HPDE6-E6E7 (cell line): ENCODE results near the gene TLCD1.

Source experiments
- DNase-seq: peaks from one replicate; pipeline ENCODE4 v3.0.0; 2011; ENCODE audit warnings: missing footprints; ENCODE audit errors: extremely low spot score

Gene TLCD1, protein sequence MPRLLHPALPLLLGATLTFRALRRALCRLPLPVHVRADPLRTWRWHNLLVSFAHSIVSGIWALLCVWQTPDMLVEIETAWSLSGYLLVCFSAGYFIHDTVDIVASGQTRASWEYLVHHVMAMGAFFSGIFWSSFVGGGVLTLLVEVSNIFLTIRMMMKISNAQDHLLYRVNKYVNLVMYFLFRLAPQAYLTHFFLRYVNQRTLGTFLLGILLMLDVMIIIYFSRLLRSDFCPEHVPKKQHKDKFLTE

GRCh38 chr17:28726226-28726626 lies at the start of gene TLCD1:
TSS of gene TLCD1 (minus strand) at chr17:28726233. CDS start at chr17:28726097, 136 bp downstream.
- no peak for DNase-seq

DNA sequence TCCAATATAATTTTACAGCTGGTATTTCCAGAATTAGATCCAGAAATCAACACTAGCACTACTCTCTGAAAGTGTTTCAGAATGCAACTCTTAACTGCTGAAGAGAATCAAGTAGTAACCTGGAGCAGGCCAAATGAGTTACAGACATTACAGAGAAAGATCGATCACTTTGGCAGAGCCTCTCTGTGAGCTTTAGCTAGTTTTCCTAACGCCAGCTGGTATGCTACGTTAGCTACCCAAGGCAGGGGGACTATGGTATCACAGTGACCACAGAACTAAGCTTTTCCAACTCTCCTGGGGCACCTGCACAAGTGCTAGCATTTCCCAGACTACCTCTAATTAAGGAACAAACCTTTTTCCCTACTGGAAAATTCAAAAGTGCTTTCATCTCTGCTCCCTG lies 48.2 kb upstream of the TLCD1 start:
- DNase-seq: no peak

DNA sequence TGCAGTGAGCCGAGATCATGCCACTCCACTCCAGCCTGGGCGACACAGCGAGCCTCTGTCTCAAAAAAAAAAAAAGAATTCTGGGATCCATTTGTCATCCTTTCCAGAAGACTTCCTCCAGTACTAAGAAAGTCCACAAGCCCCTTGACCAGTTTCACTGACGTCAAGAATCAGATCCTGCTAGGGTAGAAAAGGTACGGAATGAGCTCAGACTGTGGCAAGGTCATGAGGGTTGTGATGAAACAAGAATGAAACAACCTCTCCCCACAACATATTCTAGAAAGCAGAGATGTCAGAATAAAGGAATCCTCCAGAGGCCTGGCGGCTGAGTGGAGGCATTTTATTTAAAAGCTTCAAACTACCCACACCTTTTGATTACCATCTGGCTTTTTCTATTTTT lies 47.7 kb upstream of the TLCD1 start:
- DNase-seq: no peak

DNA sequence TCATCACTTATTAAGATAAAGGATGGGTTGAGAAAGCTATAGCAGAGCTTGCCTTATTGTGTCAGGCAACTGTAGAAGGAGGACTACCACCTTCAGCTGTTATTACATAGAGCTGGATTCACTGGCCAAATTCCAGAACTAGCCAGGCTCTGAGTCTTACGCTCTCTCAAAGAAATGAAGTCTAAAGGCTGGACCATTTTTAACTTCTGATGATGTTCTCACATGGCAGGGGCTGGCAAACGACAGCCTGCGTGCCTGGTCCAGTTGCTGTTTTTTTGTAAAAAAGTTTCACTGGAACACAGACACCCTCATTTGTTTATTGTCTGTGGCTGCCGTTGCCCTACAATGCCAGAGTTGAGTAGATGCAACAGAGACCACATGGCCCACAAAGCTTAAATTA lies 39.0 kb upstream of the TLCD1 start:
- no peak for DNase-seq

DNA sequence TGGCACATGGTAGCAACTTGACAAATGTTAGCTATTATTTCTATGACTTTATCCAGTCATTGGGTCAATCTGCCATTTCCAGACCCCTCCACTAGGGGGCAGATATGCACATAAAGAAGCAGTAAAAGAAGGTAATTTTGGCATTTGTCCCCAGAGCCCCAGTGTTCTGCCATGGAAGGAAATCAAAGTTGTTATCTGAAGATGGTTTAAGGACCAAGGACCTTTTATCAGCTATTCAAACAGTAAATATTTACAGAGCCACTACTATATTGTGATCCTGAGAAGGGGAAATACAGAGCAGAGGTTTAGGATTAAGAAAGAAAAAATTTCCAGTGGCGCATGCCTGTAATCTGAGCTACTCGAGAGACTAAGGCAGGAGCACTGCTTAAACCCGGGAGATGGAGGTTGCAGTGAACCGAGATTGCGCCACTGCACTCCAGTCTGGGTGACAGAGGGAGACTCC lies 37.8 kb upstream of the TLCD1 start:
- DNase-seq: no peak

- no peak for DNase-seq
These were observed 37.2 kb upstream of the TLCD1 start for GRCh38 chr17:28763137-28763799.

GRCh38 chr17:28760601-28761562 lies 34.8 kb upstream of the TLCD1 start:
- DNase-seq: no peak

- DNase-seq: no peak
These were observed 33.3 kb upstream of the TLCD1 start for GRCh38 chr17:28759256-28759865.

DNA sequence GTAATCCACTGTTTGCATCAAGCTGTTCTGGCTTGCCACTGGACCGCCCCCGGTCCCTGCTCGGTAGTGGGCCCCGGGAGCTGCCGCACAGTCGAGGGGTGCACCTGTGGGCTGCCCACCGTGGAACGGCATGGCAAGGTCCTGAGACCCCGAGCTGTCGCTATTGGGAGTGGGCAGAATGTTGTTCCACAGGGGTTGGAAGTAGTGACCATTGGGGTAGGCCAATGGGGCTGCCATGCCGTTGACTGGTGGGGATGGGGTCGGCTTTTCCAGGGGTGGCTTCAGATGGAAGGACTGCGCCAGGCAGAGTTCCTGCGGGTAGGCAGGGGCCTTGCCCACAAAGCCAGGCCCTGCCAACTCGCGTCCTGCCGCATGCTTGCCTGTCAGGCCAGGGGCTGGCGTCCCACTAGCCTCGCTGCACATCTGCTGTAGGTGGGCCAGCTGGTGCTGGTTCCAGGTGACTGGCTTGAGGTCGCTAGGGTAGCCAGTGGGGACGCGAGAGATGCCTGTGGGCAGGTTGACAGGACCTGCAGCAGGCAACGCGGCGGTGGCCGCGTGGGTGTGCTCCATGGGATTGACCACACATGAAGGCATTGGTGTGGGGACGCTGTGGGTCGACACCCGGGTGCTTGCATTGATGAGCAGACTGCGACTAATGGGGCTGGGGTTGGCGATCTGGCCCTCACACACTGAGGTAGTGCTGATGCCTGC lies 32.5 kb upstream of the TLCD1 start:
- no peak for DNase-seq

GRCh38 chr17:28756049-28756804 lies 30.2 kb upstream of the TLCD1 start:
- DNase-seq: no peak

DNA sequence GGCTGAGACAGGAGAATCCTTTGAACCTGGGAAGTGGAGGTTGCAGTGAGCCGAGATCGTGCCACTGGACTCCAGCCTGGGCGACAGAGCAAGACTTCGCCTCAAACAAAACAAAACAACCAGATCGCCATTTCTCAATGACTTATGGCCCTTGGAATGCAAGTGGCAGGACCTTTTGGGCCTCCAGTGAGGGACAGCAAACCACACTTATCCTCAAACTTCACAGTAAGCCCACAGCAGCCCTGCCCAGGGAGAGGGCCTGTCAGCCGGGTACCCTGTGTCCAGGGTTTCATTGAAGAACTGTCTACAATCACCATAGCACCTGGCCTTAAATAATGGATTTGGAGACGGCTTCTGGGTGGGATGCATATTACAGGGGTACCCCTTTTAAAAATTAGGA lies 29.5 kb upstream of the TLCD1 start:
- no peak for DNase-seq

DNA sequence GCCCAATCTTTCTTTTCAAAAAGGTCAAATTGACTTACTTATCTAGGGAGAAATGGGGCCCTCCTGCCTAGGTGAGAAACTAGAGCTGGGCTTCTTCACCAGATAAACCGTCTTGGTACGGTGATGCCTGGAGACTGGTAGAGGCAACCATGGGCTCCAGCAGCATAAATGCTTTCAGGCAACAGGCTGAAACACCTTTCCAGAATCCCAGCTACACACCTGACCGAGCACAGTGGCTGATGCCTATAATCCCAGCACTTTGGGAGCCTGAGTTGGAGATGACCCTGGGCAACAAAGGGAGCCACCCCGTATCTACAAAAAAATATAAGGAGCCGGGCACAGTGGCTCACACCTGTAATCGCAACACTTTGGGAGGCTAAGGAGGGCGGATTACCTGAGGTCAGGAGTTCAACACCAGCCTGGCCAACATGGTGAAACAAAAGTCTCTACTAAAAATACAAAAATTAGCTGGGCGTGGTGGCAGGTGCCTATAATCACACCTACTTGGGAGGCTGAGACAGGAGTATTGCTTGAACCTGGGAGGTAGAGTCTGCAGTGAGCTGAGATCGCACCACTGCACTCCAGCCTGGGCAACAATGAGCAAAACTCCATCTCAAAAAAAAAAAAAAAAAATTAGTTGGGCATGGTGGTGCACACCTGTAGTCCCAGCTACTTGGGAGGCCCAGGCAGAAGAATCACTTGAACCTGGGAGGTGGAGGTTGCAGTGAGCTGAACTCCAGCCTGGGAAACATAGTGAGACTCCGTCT lies 25.8 kb upstream of the TLCD1 start:
- DNase-seq: no peak

DNA sequence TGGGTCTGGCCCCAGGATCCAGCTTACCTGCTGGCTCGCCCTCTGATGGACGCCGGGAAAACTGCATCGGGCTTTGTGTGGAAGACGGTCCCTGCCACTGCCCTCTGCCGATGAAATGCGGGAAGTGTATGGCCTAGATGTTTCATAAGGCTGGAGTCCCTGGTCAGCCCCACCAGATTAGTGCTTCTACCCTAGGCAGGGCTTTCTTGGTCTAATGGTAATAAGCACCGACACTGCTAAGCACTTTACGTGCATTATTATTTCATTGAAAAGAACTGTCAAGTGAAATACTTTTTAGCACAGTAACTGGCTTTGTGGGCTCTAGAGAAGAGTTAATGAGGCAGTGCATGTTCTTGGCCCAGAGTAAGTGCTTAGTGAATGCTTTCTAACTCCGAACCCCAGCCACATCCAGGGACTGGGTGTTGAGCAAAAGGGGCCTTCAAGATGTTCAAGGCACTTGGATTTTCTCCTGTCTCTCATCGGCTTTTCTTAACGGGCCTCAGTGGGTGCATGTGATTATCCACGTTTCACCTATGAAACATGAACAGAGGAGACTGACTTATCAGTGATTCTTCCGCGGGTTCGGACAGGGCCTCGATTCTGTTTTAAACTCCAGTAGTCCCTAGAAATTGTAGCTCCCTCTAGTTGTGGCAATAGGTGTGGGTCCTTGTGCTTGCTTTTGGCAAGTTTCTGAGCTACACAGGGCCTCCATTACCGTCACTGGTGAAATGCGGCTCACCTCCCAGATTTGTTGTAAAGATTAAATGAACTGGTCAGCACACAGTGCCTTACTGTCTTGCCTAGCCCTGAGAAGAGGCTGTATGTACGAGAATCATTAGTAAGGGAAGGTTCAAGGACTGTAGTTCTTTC lies 24.4 kb upstream of the TLCD1 start:
- no peak for DNase-seq

DNA sequence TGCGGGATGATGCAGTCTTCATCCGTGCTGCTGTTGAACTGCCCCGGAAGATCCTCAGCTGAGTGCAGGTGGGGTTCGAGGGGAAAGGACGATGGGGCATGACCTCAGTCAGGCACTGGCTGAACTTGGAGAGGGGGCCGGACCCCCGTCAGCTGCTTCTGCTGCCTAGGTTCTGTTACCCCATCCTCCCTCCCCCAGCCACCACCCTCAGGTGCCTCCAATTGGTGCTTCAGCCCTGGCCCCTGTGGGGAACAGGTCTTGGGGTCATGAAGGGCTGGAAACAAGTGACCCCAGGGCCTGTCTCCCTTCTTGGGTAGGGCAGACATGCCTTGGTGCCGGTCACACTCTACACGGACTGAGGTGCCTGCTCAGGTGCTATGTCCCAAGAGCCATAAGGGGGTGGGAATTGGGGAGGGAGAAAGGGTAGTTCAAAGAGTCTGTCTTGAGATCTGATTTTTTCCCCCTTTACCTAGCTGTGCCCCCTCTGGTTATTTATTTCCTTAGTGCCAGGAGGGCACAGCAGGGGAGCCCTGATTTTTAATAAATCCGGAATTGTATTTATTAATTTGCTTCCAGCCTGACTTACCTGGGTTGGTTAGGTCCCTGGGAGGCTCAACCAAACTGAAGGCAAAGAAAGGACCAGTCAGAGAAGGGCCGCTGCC lies 23.6 kb upstream of the TLCD1 start:
- DNase-seq: no peak

DNA sequence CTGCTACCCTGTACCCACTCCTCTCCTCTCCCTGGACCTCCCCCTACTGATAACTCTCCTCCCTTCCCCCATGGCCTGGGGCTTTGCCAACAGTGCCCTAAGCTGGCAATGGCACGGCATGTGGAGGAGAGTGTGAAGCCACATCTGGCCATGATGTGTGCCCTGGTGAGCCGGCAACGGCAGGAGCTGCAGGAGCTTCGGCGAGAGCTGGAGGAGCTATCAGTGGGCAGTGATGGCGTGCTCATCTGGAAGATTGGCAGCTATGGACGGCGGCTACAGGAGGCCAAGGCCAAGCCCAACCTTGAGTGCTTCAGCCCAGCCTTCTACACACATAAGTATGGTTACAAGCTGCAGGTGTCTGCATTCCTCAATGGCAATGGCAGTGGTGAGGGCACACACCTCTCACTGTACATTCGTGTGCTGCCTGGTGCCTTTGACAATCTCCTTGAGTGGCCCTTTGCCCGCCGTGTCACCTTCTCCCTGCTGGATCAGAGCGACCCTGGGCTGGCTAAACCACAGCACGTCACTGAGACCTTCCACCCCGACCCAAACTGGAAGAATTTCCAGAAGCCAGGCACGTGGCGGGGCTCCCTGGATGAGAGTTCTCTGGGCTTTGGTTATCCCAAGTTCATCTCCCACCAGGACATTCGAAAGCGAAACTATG lies 23.0 kb upstream of the TLCD1 start:
- no peak for DNase-seq

DNA sequence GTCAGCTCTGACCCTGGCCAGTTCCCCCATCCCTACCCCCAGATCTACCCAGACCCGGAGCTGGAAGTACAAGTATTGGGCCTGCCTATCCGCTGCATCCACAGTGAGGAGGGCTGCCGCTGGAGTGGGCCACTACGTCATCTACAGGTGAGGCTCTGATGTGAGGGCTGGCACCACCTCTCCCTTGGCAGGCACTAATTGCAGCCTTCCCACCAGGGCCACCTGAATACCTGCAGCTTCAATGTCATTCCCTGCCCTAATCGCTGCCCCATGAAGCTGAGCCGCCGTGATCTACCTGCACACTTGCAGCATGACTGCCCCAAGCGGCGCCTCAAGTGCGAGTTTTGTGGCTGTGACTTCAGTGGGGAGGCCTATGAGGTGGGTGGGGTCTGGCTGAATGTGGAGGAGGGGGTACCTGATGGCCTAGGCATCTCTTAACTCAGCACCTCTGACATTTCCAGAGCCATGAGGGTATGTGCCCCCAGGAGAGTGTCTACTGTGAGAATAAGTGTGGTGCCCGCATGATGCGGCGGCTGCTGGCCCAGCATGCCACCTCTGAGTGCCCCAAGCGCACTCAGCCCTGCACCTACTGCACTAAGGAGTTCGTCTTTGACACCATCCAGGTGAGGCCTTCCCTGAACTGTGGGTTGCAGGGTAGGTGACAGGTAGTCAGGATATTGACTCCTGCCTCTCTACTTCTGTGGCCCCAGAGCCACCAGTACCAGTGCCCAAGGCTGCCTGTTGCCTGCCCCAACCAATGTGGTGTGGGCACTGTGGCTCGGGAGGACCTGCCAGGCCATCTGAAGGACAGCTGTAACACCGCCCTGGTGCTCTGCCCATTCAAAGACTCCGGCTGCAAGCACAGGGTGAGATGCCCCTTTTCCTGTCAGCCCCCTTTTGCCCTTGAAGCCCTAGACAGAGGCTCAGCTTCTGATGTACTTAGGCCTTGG lies 22.0 kb upstream of the TLCD1 start:
- no peak for DNase-seq
